ENCODE measurements around the gene CCDC112. TPM values are rescaled to one million over a fixed set of nuclear protein-coding genes. Genes with fewer than 3 reads are reported as not detected.

Gene CCDC112
- total and polyA plus RNA-seq, 2 of the 4 experiments (the other 2 are of a cell fraction), result 2.0 to 2.3 TPM

- no peak overlapping the region for H2BK20ac ChIP-seq (ENCODE audit: low read depth, low read length)
- no peak overlapping the region for H4K91ac ChIP-seq (ENCODE audit: insufficient read depth, low read depth, low read length)
- ChIA-PET CTCF (no interaction called here), POLR2A (ENCODE audit: unreplicated experiment) (no interaction called here)
- no peak overlapping the region for H2BK5ac ChIP-seq (ENCODE audit: low read depth, low read length, poor library complexity, severe bottlenecking)
- H2BK15ac ChIP-seq (ENCODE audit: low read depth, low read length), result no peak overlapping the region
- dilution Hi-C loops (cut with HindIII; ENCODE audit: low sequenced_read_pairs, unreplicated experiment) (no loop called here), intact Hi-C loops (cut with micrococcal nuclease) (no loop called here), in situ Hi-C loops (cut with MboI; ENCODE audit: low sequenced_read_pairs) (no loop called here)
- no peak overlapping the region for H3K56ac ChIP-seq (ENCODE audit: extremely low read depth, insufficient read depth, low read length)
- no peak overlapping the region for H3K27ac ChIP-seq (ENCODE audit: insufficient read depth, low read length)
- H3K27me3 ChIP-seq (ENCODE audit: control insufficient read depth, insufficient read depth, low read length), result no peaks in the 10 kb centered on the region
- H3K9me3 ChIP-seq (ENCODE audit: control insufficient read depth, insufficient read depth, low read length), result no peaks in the 10 kb centered on the region
- no peak overlapping the region for H3K14ac ChIP-seq (replicated peaks; ENCODE audit: low read depth, low read length)
- BruUV-seq (replicated peaks), result no TSS peak
- no peak for DNase-seq
- no peak overlapping the region for H3K4me3 ChIP-seq (ENCODE audit: insufficient read depth, low read depth, low read length)
- no peak overlapping the region for H4K8ac ChIP-seq (ENCODE audit: low read depth in 2 of 2, low read length in 2 of 2)
- H3K4me1 ChIP-seq (ENCODE audit: control insufficient read depth, insufficient read depth, low read length), result no peaks in the 10 kb centered on the region
- no peak overlapping the region for H3K4ac ChIP-seq (ENCODE audit: low read depth, low read length)
- no peaks in the 10 kb centered on the region for H3K9me1 ChIP-seq (ENCODE audit: insufficient read depth, low read length)
- no peak overlapping the region for H2AK5ac ChIP-seq (ENCODE audit: low read depth, low read length)
- no peak for ATAC-seq (ENCODE audit: low read depth)
- no peak overlapping the region for H3K4me2 ChIP-seq (ENCODE audit: low read depth, low read length)
- no peak overlapping the region for H3K18ac ChIP-seq (ENCODE audit: low read depth, low read length)
- no peaks in the 10 kb centered on the region for H3K79me1 ChIP-seq (ENCODE audit: low read depth in 1 of 2, low read length in 2 of 2)
- no CpG with 5 or more reads among the region's 3 CpGs for WGBS, 2 experiments (ENCODE audit: extremely low coverage in 2 of 2, insufficient read length in 1 of 2)
- TF ChIP-seq ELK1 (IDR thresholded peaks at IDR 0.05; ENCODE audit: borderline replicate concordance, low read depth, low read length) (no peak), CTCF (conservative IDR thresholded peaks at IDR 0.05; ENCODE audit: low read depth, low read length) (no peak), MXI1 (IDR thresholded peaks at IDR 0.05; ENCODE audit: borderline replicate concordance, low read depth, low read length) (no peak), MAFK (IDR thresholded peaks at IDR 0.05; ENCODE audit: low read depth, low read length) (no peak), RAD21 (IDR thresholded peaks at IDR 0.05; ENCODE audit: low read length) (no peak), USF2 (IDR thresholded peaks at IDR 0.05; ENCODE audit: low read depth, low read length) (no peak), NFE2L2 (IDR thresholded peaks at IDR 0.05; ENCODE audit: low read depth, low read length) (no peak), RCOR1 (IDR thresholded peaks at IDR 0.05; ENCODE audit: insufficient replicate concordance, low read length) (no peak), CEBPB (IDR thresholded peaks at IDR 0.05; ENCODE audit: low read depth, low read length) (no peak), CHD1 (IDR thresholded peaks at IDR 0.05; ENCODE audit: low read depth, low read length) (no peak)
- H4K20me1 ChIP-seq (ENCODE audit: insufficient read depth, low read length), result no peaks in the 10 kb centered on the region
- no peak overlapping the region for H2BK120ac ChIP-seq (ENCODE audit: low read depth, low read length)
- H3K36me3 ChIP-seq (ENCODE audit: control insufficient read depth, insufficient read depth, low read length), result peaks cover 5% of the 10 kb centered on the region
- H4K5ac ChIP-seq (ENCODE audit: low read depth, low read length), result no peak overlapping the region
- no peak overlapping the region for H3K23ac ChIP-seq (ENCODE audit: low read depth, low read length)
- H2AFZ ChIP-seq (replicated peaks; ENCODE audit: low read length, poor library complexity), result no peak overlapping the region
- H3K9ac ChIP-seq (ENCODE audit: low read depth, low read length), result no peak overlapping the region
- no peak overlapping the region for H2AK9ac ChIP-seq (replicated peaks; ENCODE audit: low read depth, low read length, poor library complexity)
Observed at GRCh38 chr5:115274584-115274983, 21.9 kb downstream of the CCDC112 start.

Data from IMR-90 (cell line).